CD8-positive, alpha-beta memory T cell (primary cell): ENCODE measurements around the gene GNG7. TPM values are rescaled to one million over a fixed set of nuclear protein-coding genes. Genes with fewer than 3 reads are reported as not detected.
A peak's percentile ranks its signal among the peaks of the same experiment; 100 is the strongest.
"Not testable (repeated sequence)": the region's sequence is repeated elsewhere in the genome, so short reads cannot be mapped to it uniquely, and the experiment has no call there.

Experiments used
- CTCF ChIA-PET: fragments of 350-600 bp; sonication (Branson Sonifier 250); formaldehyde crosslinking; loops from one replicate; lab custom pipeline; 2021; ENCODE audit warnings: antibody characterized with exemption; lab: Charles Lee
- POLR2A ChIA-PET: fragments of 350-600 bp; sonication (Branson Sonifier 250); formaldehyde crosslinking; loops from one replicate; lab custom pipeline; 2021; ENCODE audit warnings: antibody characterized with exemption; lab: Charles Lee
- DNase-seq, 5 donors: peaks; one replicate each; pipeline versions ENCODE4 v3.0.0 to v3.0.0-alpha.2; 2020 to 2022; ENCODE audit warnings: mixed read lengths in 1 of 5
- H3K27ac ChIP-seq: one replicate; pipeline ENCODE4 v1.7.0; 2013; ENCODE audit warnings: low read depth, mild to moderate bottlenecking, low read length, moderate library complexity
- H3K27me3 ChIP-seq: 2 replicates; pipeline ENCODE4 v1.7.0; 2013; ENCODE audit warnings: low read length, mild to moderate bottlenecking; ENCODE audit not compliant: insufficient read depth, poor library complexity, severe bottlenecking
- H3K36me3 ChIP-seq: 2 replicates; pipeline ENCODE4 v1.7.0; 2013; ENCODE audit warnings: mild to moderate bottlenecking, low read length, moderate library complexity; ENCODE audit not compliant: insufficient read depth
- H3K4me1 ChIP-seq: 2 replicates; pipeline ENCODE4 v1.7.0; 2013; ENCODE audit warnings: mild to moderate bottlenecking, low read length, moderate library complexity; ENCODE audit not compliant: insufficient read depth
- H3K4me3 ChIP-seq: 2 replicates; pipeline ENCODE4 v1.7.0; 2013; ENCODE audit warnings: mild to moderate bottlenecking, low read length
- H3K9me3 ChIP-seq: 2 replicates; pipeline ENCODE4 v1.7.0; 2013; ENCODE audit warnings: mild to moderate bottlenecking, low read length
- H3K27ac Mint-ChIP-seq, 8 donors: one replicate each; pipeline ENCODE4 v1.8.0; 2020 to 2021; ENCODE audit warnings: mixed read lengths in 8 of 8, mild to moderate bottlenecking in 6 of 8, inconsistent platforms in 3 of 8, moderate library complexity in 3 of 8
- H3K27me3 Mint-ChIP-seq, 2 donors: one replicate each; pipeline ENCODE4 v1.8.0; 2020 to 2021; ENCODE audit warnings: mixed read lengths in 2 of 2, mild to moderate bottlenecking in 1 of 2, moderate library complexity in 1 of 2
- H3K36me3 Mint-ChIP-seq, 3 donors: one replicate each; pipeline ENCODE4 v1.8.0; 2020 to 2021; ENCODE audit warnings: mixed read lengths in 3 of 3, inconsistent platforms in 1 of 3, mild to moderate bottlenecking in 1 of 3
- H3K4me1 Mint-ChIP-seq, 3 donors: one replicate each; pipeline ENCODE4 v1.8.0; 2020 to 2021; ENCODE audit warnings: mixed read lengths in 3 of 3, inconsistent platforms in 1 of 3, mild to moderate bottlenecking in 1 of 3
- H3K4me3 Mint-ChIP-seq, 7 donors: one replicate each; pipeline ENCODE4 v1.8.0; 2020 to 2021; ENCODE audit warnings: mixed read lengths in 7 of 7, mild to moderate bottlenecking in 6 of 7, moderate library complexity in 4 of 7, inconsistent platforms in 2 of 7
- H3K9me3 Mint-ChIP-seq, 5 donors: one replicate each; pipeline ENCODE4 v1.8.0; 2020 to 2022; ENCODE audit warnings: mixed read lengths in 5 of 5, mild to moderate bottlenecking in 3 of 5, moderate library complexity in 2 of 5, inconsistent platforms in 1 of 5
- polyA plus RNA-seq: library from polyadenylated mRNA; unstranded; fragments of 300-500 nt; fragmentation: Illumina TruSeq; gene quantifications from one replicate; pipeline ENCODE4 v1.2.3, GENCODE V29; 2021
- total RNA-seq, 2 experiments: library from RNA; stranded (reverse); gene quantifications; one replicate each; pipeline ENCODE4 v1.2.3, GENCODE V29; 2021

GNG7 gene
- total and polyA plus RNA-seq, 3 experiments from 2014 or later, result 0.40 to 1.2 (median 0.53) TPM

DNA sequence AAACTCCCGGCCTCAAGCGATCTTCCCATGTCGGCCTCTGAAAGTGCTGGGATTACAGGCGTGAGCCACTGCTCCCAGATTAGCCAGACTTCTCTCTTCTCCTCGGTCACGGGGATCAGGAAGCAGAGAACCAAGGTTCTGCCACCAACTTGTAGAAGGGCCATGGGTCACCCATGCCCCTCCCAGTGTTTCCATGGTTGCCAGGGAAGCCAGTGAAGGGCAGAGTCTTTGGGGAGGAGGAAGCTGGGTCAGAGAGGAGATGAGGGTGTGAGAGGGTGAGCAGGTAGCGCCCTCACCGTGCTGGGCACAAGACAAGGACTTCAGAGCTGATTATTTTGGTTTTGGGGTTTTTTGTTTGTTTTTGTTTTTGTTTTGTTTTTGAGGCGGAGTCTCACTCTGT lies 77.1 kb downstream of the GNG7 start:
- no peaks in the 10 kb centered on the region for H3K27me3 ChIP-seq
- H3K4me1 ChIP-seq, result peaks cover 33% of the 10 kb centered on the region
- POLR2A ChIA-PET, result no interaction called here
- peaks cover 0 to 7% (median 0%) of the 10 kb centered on the region in 3 donors for H3K36me3 Mint-ChIP-seq
- peaks cover 0 to 2% (median 2%) of the 10 kb centered on the region in 5 donors for H3K9me3 Mint-ChIP-seq
- no peak overlapping the region for H3K27ac ChIP-seq
- H3K27me3 Mint-ChIP-seq, result peaks cover 0 to 5% of the 10 kb centered on the region in 2 donors
- peaks cover 46 to 63% (median 47%) of the 10 kb centered on the region in 3 donors for H3K4me1 Mint-ChIP-seq
- H3K9me3 ChIP-seq, result no peaks in the 10 kb centered on the region
- no peak overlapping the region for H3K4me3 ChIP-seq
- DNase-seq, result no peak
- CTCF ChIA-PET, result interaction anchor here (1.5 to 7.4 kb wide), 4 partner anchors 11 to 15 kb away, joined by 4 to 101 read pairs (median 6); no protein-coding TSS in a partner anchor
- no peak overlapping the region for H3K4me3 Mint-ChIP-seq
- H3K27ac Mint-ChIP-seq, result peak overlapping the region in 2 of 8 donors; percentile 48 to 64
- no peaks in the 10 kb centered on the region for H3K36me3 ChIP-seq

- peaks cover 0 to 2% (median under 1%) of the 10 kb centered on the region in 5 donors for H3K9me3 Mint-ChIP-seq
- POLR2A ChIA-PET, result no interaction called here
- no peak overlapping the region for H3K27ac ChIP-seq
- no peak for DNase-seq
- H3K27ac Mint-ChIP-seq, result peak overlapping the region in 3 of 8 donors; percentile 48 to 68 (median 50)
- peaks cover 32% of the 10 kb centered on the region for H3K4me1 ChIP-seq
- H3K36me3 ChIP-seq, result no peaks in the 10 kb centered on the region
- H3K4me1 Mint-ChIP-seq, result peaks cover 43 to 63% (median 47%) of the 10 kb centered on the region in 3 donors
- H3K27me3 Mint-ChIP-seq, result peaks cover 0 to 5% of the 10 kb centered on the region in 2 donors
- H3K27me3 ChIP-seq, result no peaks in the 10 kb centered on the region
- no peak overlapping the region for H3K4me3 ChIP-seq
- CTCF ChIA-PET, result interaction anchor here (1.5 to 7.4 kb wide), 4 partner anchors 11 to 15 kb away, joined by 4 to 101 read pairs (median 6); no protein-coding TSS in a partner anchor
- peaks cover 0 to 2% (median 0%) of the 10 kb centered on the region in 3 donors for H3K36me3 Mint-ChIP-seq
- H3K9me3 ChIP-seq, result no peaks in the 10 kb centered on the region
- no peak overlapping the region for H3K4me3 Mint-ChIP-seq
Measured at GRCh38 chr19:2624537-2625091, 77.9 kb downstream of the GNG7 start.

GRCh38 chr19:2623798-2624197 lies 78.7 kb downstream of the GNG7 start:
- ChIA-PET CTCF (interaction anchor here (1.5 to 7.4 kb wide), 2 partner anchors 12 to 14 kb away, joined by 6 to 101 read pairs; no protein-coding TSS in a partner anchor), POLR2A (no interaction called here)
- peaks cover 46 to 63% (median 47%) of the 10 kb centered on the region in 3 donors for H3K4me1 Mint-ChIP-seq
- no peak overlapping the region for H3K27ac ChIP-seq
- peak overlapping the region in 1 of 7 donors; percentile 58 for H3K4me3 Mint-ChIP-seq
- no peaks in the 10 kb centered on the region for H3K36me3 Mint-ChIP-seq
- peak overlapping the region in 5 of 8 donors; percentile 76 to 93 (median 92) for H3K27ac Mint-ChIP-seq
- H3K27me3 ChIP-seq, result no peaks in the 10 kb centered on the region
- H3K4me1 ChIP-seq, result peaks cover 34% of the 10 kb centered on the region
- H3K9me3 Mint-ChIP-seq, result peaks cover 0 to 2% (median 0%) of the 10 kb centered on the region in 5 donors
- no peaks in the 10 kb centered on the region for H3K36me3 ChIP-seq
- H3K4me3 ChIP-seq, result no peak overlapping the region
- peaks cover 0 to 5% of the 10 kb centered on the region in 2 donors for H3K27me3 Mint-ChIP-seq
- no peak for DNase-seq
- H3K9me3 ChIP-seq, result no peaks in the 10 kb centered on the region

DNA sequence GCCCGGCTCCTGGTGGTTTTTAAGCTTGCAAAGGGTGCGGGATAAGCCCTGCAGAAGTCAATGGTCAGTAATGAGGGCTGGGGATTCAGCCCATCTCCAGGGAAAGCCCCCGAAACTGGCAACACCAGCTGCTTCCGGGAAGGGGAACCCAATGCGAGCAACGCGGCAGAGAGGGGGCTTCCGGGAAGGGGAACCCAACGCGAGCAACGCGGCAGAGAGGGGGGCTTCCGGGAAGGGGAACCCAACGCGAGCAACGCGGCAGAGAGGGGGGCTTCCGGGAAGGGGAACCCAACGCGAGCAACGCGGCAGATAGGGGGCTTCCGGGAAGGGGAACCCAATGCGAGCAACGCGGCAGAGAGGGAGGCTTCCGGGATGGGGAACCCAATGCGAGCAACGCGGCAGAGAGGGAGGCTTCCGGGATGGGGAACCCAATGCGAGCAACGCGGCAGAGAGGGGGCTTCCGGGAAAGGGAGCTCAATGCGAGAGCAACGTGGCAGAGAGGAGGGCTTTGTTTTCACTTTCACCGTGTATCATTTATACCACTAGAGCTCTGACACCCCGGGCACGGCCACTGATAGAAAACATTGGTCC lies 80.0 kb downstream of the GNG7 start:
- not testable (repeated sequence) for H3K4me3 ChIP-seq, H3K27me3 Mint-ChIP-seq, H3K9me3 Mint-ChIP-seq, H3K9me3 ChIP-seq, H3K27me3 ChIP-seq, H3K36me3 ChIP-seq, H3K36me3 Mint-ChIP-seq
- peaks cover 55 to 65% (median 55%) of the 10 kb centered on the region in 3 donors for H3K4me1 Mint-ChIP-seq
- DNase-seq, result peak; percentile 64 to 90 (median 75)
- peak overlapping the region; percentile 83 to 98 (median 96) for H3K27ac Mint-ChIP-seq
- ChIA-PET POLR2A (interaction anchor here (0.6 to 3.5 kb wide), 8 partner anchors 13 to 1342 kb away, joined by 3 to 86 read pairs (median 4); partner anchors contain the start of genes GADD45B and TIMM13), CTCF (interaction anchor here (0.7 to 12.9 kb wide), 10 partner anchors 10 to 194 kb away, joined by 3 to 152 read pairs (median 5); partner anchors contain the start of gene GADD45B)
- peak overlapping the region; percentile 52 to 90 (median 86) for H3K4me3 Mint-ChIP-seq
- peak overlapping the region; percentile 47 for H3K27ac ChIP-seq
- H3K4me1 ChIP-seq, result peaks cover 47% of the 10 kb centered on the region

DNA sequence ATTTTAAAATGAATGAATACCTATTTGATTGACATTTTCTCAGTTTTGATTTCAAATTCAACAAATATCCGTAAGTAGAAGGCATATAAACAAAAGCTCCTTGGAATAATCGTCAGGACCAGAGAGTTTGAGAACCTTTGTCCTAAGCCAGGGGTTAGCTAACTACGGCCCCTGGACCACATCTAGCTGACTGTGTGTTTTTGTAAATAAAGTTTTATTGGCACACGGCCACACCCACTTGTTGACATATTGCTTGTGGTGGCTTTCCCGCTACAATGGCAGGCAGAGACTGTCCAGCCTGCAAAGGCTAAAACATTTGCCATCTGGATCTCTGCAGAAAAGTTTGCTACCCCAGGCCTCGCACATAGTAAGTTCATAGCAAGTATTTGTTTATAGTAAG lies 83.4 kb downstream of the GNG7 start:
- no peaks in the 10 kb centered on the region for H3K27me3 ChIP-seq
- Mint-ChIP-seq H3K4me1 (peaks cover 52 to 67% (median 64%) of the 10 kb centered on the region in 3 donors), H3K36me3 (no peaks in the 10 kb centered on the region), H3K27me3 (peaks cover 0 to 5% of the 10 kb centered on the region in 2 donors), H3K9me3 (peaks cover 0 to 2% (median 0%) of the 10 kb centered on the region in 5 donors), H3K4me3 (peak overlapping the region; percentile 48 to 83 (median 70)), H3K27ac (peak overlapping the region; percentile 78 to 97 (median 92))
- H3K27ac ChIP-seq, result no peak overlapping the region
- no peaks in the 10 kb centered on the region for H3K36me3 ChIP-seq
- peaks cover 63% of the 10 kb centered on the region for H3K4me1 ChIP-seq
- H3K4me3 ChIP-seq, result peak overlapping the region; percentile 61
- ChIA-PET POLR2A (interaction anchor here (0.9 to 3.1 kb wide), 3 partner anchors 11 to 143 kb away, joined by 6 to 24 read pairs (median 7); partner anchors contain the start of gene GADD45B), CTCF (interaction anchor here (0.5 to 12.9 kb wide), 6 partner anchors 9 to 254 kb away, joined by 3 to 152 read pairs (median 24); partner anchors contain the start of gene GADD45B)
- no peaks in the 10 kb centered on the region for H3K9me3 ChIP-seq
- DNase-seq, result no peak

GRCh38 chr19:2618611-2619010 lies 83.9 kb downstream of the GNG7 start:
- Histone ChIP-seq H3K4me1 (peaks cover 68% of the 10 kb centered on the region), H3K36me3 (no peaks in the 10 kb centered on the region), H3K27ac (no peak overlapping the region), H3K27me3 (no peaks in the 10 kb centered on the region), H3K4me3 (peak overlapping the region; percentile 61), H3K9me3 (no peaks in the 10 kb centered on the region)
- peaks cover 56 to 71% (median 68%) of the 10 kb centered on the region in 3 donors for H3K4me1 Mint-ChIP-seq
- peak; percentile 42 to 74 (median 49) for DNase-seq
- peak overlapping the region; percentile 48 to 83 (median 70) for H3K4me3 Mint-ChIP-seq
- H3K36me3 Mint-ChIP-seq, result no peaks in the 10 kb centered on the region
- H3K9me3 Mint-ChIP-seq, result peaks cover 0 to 2% (median 0%) of the 10 kb centered on the region in 5 donors
- peak overlapping the region; percentile 78 to 97 (median 92) for H3K27ac Mint-ChIP-seq
- ChIA-PET CTCF (interaction anchor here (0.5 to 12.9 kb wide), 6 partner anchors 9 to 254 kb away, joined by 3 to 152 read pairs (median 24); partner anchors contain the start of gene GADD45B), POLR2A (interaction anchor here (0.9 to 3.1 kb wide), 3 partner anchors 12 to 142 kb away, joined by 6 to 24 read pairs (median 7); partner anchors contain the start of gene GADD45B)
- H3K27me3 Mint-ChIP-seq, result peaks cover 0 to 3% of the 10 kb centered on the region in 2 donors

DNA sequence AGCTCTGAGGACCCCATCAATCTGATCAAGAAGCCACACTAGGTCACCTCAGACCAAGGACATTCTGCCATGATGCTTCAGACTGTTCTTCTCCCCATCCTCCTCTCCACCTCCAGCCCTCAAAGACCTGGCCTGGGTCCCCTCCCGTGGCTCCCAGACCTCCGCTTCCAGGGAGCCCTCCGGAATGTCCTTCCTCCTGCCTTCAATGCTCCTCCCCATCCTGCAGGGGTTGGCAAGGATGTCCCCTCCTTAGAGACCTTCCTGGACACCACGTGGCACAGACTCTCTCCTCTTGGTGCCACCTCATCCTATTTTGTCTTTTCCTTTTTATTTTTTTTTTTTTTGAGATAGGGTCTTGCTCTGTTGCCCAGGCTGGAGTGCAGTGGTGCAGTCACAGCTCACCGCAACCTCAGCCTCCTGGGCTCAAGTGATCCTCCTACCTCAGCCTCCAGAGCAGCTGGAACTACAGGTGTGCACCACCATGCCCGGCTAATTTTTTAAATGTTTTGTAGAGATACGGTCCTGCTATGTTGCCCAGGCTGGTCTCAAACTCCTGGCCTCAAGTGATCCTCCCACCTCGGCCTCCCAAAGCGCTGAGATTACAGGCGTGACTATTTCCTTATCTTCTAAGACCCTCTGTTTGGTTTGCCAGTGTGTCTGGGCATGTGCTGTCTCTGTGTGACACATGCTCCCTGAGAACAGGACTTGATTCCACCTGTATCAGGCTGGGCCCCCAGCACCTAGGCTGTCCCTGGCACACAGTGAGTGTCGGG lies 84.9 kb downstream of the GNG7 start:
- Mint-ChIP-seq H3K27ac (peak overlapping the region in 7 of 8 donors; percentile 3 to 94 (median 91)), H3K4me1 (peaks cover 55 to 71% (median 66%) of the 10 kb centered on the region in 3 donors), H3K27me3 (peaks cover 0 to 3% of the 10 kb centered on the region in 2 donors), H3K4me3 (peak overlapping the region in 6 of 7 donors; percentile 51 to 83 (median 72)), H3K36me3 (no peaks in the 10 kb centered on the region), H3K9me3 (no peaks in the 10 kb centered on the region)
- DNase-seq, result no peak
- H3K9me3 ChIP-seq, result no peaks in the 10 kb centered on the region
- ChIA-PET CTCF (interaction anchor here (1.0 to 12.9 kb wide), 4 partner anchors 15 to 141 kb away, joined by 4 to 152 read pairs (median 24); partner anchors contain the start of gene GADD45B), POLR2A (interaction anchor here (0.7 to 3.1 kb wide), 2 partner anchors 141 to 348 kb away, joined by 3 to 24 read pairs; partner anchors contain the start of gene GADD45B)
- H3K27ac ChIP-seq, result no peak overlapping the region
- no peaks in the 10 kb centered on the region for H3K27me3 ChIP-seq
- no peak overlapping the region for H3K4me3 ChIP-seq
- no peaks in the 10 kb centered on the region for H3K36me3 ChIP-seq
- H3K4me1 ChIP-seq, result peaks cover 75% of the 10 kb centered on the region
